HepG2 (cell line): ENCODE data around the gene BORCS5. TPM values are rescaled to one million over a fixed set of nuclear protein-coding genes. Genes with fewer than 3 reads are reported as not detected.

ENCODE experiments used
- ADNP ChIP-seq: sonication (generic); formaldehyde crosslinking; IDR thresholded peaks from 2 replicates; pipeline ENCODE4 v1.4.0; 2020; ENCODE audit warnings: missing genetic modification reagents
- EP300 ChIP-seq, 3 experiments: sonication (generic) in 1 of 3; formaldehyde crosslinking in 1 of 3; IDR thresholded peaks; 2 replicates each; pipeline versions ENCODE4 v1.5.1 to v1.6.1; 2011 to 2020; ENCODE audit warnings: low read depth in 2 of 3, low read length in 2 of 3, borderline replicate concordance in 1 of 3, improper control_type of control experiment in 1 of 3, mild to moderate bottlenecking in 1 of 3, missing genetic modification reagents in 1 of 3, moderate library complexity in 1 of 3
- HDAC1 ChIP-seq: sonication (generic); formaldehyde crosslinking; IDR thresholded peaks from 2 replicates; pipeline ENCODE4 v1.5.1; 2020; ENCODE audit warnings: mild to moderate bottlenecking, missing genetic modification reagents
- MBNL3 ChIP-seq: fragments of 250-450 bp; sonication (Bioruptor Pico); conservative IDR thresholded peaks from 2 replicates; pipeline ENCODE4 v1.8.0; 2022; ENCODE audit warnings: mild to moderate bottlenecking, inconsistent platforms
- SNRNP70 ChIP-seq: fragments of 200-400 bp; formaldehyde crosslinking; IDR thresholded peaks from 2 replicates; pipeline ENCODE4 v1.6.1; 2017; ENCODE audit warnings: mild to moderate bottlenecking, low read depth, low read length, moderate library complexity
- SRY ChIP-seq: sonication (generic); formaldehyde crosslinking; IDR thresholded peaks from 2 replicates; pipeline ENCODE4 v1.8.0; 2022; ENCODE audit warnings: mild to moderate bottlenecking, missing genetic modification reagents
- TOE1 ChIP-seq: sonication (generic); formaldehyde crosslinking; IDR thresholded peaks from 2 replicates; pipeline ENCODE4 v1.4.0; 2020; ENCODE audit warnings: mild to moderate bottlenecking, missing genetic modification reagents
- U2AF2 ChIP-seq: fragments of 200-400 bp; formaldehyde crosslinking; IDR thresholded peaks from 2 replicates; pipeline ENCODE4 v1.6.1; 2017; ENCODE audit warnings: low read depth, mild to moderate bottlenecking, low read length
- ZNF766 ChIP-seq: sonication (generic); formaldehyde crosslinking; IDR thresholded peaks from 2 replicates; pipeline ENCODE4 v1.5.0; 2020; ENCODE audit warnings: missing genetic modification reagents, borderline replicate concordance
- polyA plus RNA-seq, 8 experiments: library from polyadenylated mRNA; depleted of rRNA in 3 of 8; stranded (reverse) in 7 of 8; unstranded in 1 of 8; fragments of >200 nt; fragmentation: Illumina TruSeq in 4 of 8; extraction: Trizol in 4 of 8; gene quantifications; 2 replicates each; pipeline versions ENCODE4 v1.2.1 to v1.2.3, GENCODE V29; 2011 to 2016; ENCODE audit warnings: low read depth in 4 of 8, missing spikeins in 1 of 8, mixed read lengths in 1 of 8; ENCODE audit not compliant: insufficient read depth in 1 of 8
- total RNA-seq, 5 experiments: library from RNA; depleted of rRNA; stranded (reverse); fragments of >200 nt; fragmentation: Illumina TruSeq; extraction: Trizol; gene quantifications; 2 replicates each; pipeline ENCODE4 v1.2.3, GENCODE V29; 2016; ENCODE audit warnings: low read depth in 1 of 5
- TF ChIP-seq, protein P1 (sequence below): sonication (generic); formaldehyde crosslinking; IDR thresholded peaks from 2 replicates; pipeline ENCODE4 v1.5.0; 2020; ENCODE audit warnings: missing genetic modification reagents
- TF ChIP-seq, protein P2 (sequence below): sonication (generic); formaldehyde crosslinking; IDR thresholded peaks from 2 replicates; pipeline ENCODE4 v1.4.0; 2020; ENCODE audit warnings: missing genetic modification reagents, mild to moderate bottlenecking, borderline replicate concordance
- TF ChIP-seq, protein P3 (sequence below): sonication (generic); formaldehyde crosslinking; IDR thresholded peaks from 2 replicates; pipeline ENCODE4 v1.4.0; 2020; ENCODE audit warnings: mild to moderate bottlenecking, missing genetic modification reagents
- TF ChIP-seq, protein P4 (sequence below): sonication (generic); formaldehyde crosslinking; IDR thresholded peaks from 2 replicates; pipeline ENCODE4 v1.9.0; 2021; ENCODE audit warnings: mild to moderate bottlenecking, missing genetic modification reagents
- TF ChIP-seq, protein P5 (sequence below): IDR thresholded peaks from 2 replicates; pipeline ENCODE4 v1.6.1; 2016; ENCODE audit warnings: missing compliant biosample characterization, missing genetic modification reagents, borderline replicate concordance

BORCS5 gene
- total and polyA plus RNA-seq, 2 of the 13 experiments (the other 11 are each of a cell fraction or from before 2014, with no cell fraction given): 3.9 to 4.7 TPM

DNA sequence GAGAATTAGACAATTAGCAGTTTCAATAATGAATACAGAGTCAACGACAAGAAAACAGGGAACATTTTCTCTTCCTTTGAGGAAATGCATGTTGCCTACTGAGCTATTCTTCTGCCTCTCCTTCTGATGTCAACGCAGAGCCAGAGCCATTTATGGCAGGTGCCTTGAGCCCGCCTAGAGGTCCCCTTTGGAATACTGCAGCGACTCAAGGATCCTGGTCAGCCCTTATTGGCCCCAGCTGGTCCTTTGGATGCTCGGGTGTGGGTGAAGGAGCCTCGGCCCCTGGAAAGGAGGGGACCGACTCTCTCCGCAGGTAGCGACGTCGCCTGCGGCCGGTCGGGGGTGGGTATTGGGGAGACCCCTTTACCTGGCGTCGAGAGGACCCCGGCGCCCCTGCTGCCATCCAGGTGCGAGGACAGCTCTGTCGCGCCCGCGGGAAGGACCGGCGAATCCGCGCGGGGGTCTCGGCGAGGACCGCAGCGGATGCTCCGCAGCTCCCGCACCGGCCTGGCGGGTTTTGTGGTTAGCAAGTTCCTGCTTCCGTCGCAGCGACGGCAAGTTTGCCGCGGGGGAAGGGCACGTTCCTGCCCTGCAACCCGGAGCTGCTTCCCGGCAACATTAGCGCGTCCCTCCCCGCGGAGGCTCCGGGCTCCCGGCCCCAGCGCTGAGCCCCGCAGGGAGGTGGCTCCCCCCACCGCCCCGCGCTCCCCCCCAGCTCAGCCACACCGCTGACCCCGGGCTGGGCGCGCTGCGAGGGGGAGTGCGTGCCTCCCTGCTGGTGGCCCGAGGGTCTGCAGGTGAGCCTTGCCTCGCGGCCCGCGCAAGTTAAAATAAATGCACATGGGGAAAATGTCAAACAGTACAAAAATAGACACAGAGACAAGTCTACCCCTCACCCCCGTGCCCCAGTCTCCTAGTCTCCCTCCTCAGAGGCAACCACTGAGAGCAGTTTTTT lies 6.9 kb upstream of the BORCS5 start, which contains the start of gene MANSC1 (continued):
- TF ChIP-seq, protein P1, sequence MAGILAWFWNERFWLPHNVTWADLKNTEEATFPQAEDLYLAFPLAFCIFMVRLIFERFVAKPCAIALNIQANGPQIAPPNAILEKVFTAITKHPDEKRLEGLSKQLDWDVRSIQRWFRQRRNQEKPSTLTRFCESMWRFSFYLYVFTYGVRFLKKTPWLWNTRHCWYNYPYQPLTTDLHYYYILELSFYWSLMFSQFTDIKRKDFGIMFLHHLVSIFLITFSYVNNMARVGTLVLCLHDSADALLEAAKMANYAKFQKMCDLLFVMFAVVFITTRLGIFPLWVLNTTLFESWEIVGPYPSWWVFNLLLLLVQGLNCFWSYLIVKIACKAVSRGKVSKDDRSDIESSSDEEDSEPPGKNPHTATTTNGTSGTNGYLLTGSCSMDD (CRISPR knock-in tag): no peak
- TF ChIP-seq ADNP (no peak), MBNL3 (no peak), ZNF766 (0 out of 2 replicates have a peak, but pooled peaks have one; percentile 46), HDAC1 (CRISPR knock-in tag) (peak; percentile 76), SRY (peak; percentile 66; the same call in 1 of the 2 replicates), U2AF2 (no peak), EP300 (IDR thresholded peaks at IDR 0.05; ENCODE audit: low read depth in 2 of 2, low read length in 2 of 2) (no peak), EP300 (CRISPR knock-in tag; IDR thresholded peaks at IDR 0.05; ENCODE audit: borderline replicate concordance) (no peak; the same call in 1 of the 2 replicates), SNRNP70 (no peak), TOE1 (no peak)
- TF ChIP-seq, protein P2, sequence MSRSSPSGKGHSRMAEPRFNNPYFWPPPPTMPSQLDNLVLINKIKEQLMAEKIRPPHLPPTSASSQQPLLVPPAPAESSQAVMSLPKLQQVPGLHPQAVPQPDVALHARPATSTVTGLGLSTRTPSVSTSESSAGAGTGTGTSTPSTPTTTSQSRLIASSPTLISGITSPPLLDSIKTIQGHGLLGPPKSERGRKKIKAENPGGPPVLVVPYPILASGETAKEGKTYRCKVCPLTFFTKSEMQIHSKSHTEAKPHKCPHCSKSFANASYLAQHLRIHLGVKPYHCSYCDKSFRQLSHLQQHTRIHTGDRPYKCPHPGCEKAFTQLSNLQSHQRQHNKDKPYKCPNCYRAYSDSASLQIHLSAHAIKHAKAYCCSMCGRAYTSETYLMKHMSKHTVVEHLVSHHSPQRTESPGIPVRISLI (CRISPR knock-in tag): no peak
- TF ChIP-seq, protein P3, sequence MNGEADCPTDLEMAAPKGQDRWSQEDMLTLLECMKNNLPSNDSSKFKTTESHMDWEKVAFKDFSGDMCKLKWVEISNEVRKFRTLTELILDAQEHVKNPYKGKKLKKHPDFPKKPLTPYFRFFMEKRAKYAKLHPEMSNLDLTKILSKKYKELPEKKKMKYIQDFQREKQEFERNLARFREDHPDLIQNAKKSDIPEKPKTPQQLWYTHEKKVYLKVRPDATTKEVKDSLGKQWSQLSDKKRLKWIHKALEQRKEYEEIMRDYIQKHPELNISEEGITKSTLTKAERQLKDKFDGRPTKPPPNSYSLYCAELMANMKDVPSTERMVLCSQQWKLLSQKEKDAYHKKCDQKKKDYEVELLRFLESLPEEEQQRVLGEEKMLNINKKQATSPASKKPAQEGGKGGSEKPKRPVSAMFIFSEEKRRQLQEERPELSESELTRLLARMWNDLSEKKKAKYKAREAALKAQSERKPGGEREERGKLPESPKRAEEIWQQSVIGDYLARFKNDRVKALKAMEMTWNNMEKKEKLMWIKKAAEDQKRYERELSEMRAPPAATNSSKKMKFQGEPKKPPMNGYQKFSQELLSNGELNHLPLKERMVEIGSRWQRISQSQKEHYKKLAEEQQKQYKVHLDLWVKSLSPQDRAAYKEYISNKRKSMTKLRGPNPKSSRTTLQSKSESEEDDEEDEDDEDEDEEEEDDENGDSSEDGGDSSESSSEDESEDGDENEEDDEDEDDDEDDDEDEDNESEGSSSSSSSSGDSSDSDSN (CRISPR knock-in tag): peak; percentile 86
- TF ChIP-seq, protein P4, sequence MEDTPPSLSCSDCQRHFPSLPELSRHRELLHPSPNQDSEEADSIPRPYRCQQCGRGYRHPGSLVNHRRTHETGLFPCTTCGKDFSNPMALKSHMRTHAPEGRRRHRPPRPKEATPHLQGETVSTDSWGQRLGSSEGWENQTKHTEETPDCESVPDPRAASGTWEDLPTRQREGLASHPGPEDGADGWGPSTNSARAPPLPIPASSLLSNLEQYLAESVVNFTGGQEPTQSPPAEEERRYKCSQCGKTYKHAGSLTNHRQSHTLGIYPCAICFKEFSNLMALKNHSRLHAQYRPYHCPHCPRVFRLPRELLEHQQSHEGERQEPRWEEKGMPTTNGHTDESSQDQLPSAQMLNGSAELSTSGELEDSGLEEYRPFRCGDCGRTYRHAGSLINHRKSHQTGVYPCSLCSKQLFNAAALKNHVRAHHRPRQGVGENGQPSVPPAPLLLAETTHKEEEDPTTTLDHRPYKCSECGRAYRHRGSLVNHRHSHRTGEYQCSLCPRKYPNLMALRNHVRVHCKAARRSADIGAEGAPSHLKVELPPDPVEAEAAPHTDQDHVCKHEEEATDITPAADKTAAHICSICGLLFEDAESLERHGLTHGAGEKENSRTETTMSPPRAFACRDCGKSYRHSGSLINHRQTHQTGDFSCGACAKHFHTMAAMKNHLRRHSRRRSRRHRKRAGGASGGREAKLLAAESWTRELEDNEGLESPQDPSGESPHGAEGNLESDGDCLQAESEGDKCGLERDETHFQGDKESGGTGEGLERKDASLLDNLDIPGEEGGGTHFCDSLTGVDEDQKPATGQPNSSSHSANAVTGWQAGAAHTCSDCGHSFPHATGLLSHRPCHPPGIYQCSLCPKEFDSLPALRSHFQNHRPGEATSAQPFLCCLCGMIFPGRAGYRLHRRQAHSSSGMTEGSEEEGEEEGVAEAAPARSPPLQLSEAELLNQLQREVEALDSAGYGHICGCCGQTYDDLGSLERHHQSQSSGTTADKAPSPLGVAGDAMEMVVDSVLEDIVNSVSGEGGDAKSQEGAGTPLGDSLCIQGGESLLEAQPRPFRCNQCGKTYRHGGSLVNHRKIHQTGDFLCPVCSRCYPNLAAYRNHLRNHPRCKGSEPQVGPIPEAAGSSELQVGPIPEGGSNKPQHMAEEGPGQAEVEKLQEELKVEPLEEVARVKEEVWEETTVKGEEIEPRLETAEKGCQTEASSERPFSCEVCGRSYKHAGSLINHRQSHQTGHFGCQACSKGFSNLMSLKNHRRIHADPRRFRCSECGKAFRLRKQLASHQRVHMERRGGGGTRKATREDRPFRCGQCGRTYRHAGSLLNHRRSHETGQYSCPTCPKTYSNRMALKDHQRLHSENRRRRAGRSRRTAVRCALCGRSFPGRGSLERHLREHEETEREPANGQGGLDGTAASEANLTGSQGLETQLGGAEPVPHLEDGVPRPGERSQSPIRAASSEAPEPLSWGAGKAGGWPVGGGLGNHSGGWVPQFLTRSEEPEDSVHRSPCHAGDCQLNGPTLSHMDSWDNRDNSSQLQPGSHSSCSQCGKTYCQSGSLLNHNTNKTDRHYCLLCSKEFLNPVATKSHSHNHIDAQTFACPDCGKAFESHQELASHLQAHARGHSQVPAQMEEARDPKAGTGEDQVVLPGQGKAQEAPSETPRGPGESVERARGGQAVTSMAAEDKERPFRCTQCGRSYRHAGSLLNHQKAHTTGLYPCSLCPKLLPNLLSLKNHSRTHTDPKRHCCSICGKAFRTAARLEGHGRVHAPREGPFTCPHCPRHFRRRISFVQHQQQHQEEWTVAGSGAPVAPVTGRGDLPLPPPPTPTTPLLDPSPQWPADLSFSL (CRISPR knock-in tag): no peak
- TF ChIP-seq, protein P5, sequence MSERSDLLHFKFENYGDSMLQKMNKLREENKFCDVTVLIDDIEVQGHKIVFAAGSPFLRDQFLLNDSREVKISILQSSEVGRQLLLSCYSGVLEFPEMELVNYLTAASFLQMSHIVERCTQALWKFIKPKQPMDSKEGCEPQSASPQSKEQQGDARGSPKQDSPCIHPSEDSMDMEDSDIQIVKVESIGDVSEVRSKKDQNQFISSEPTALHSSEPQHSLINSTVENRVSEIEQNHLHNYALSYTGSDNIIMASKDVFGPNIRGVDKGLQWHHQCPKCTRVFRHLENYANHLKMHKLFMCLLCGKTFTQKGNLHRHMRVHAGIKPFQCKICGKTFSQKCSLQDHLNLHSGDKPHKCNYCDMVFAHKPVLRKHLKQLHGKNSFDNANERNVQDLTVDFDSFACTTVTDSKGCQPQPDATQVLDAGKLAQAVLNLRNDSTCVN (CRISPR knock-in tag): no peak
